ENCODE measurements around the gene NAGPA. TPM values are rescaled to one million over a fixed set of nuclear protein-coding genes. Genes with fewer than 3 reads are reported as not detected.
"Not testable (repeated sequence)": the region's sequence is repeated elsewhere in the genome, so short reads cannot be mapped to it uniquely, and the experiment has no call there.

NAGPA gene
- total and polyA plus RNA-seq, 2 experiments from 2014 or later = 32.2 to 35.7 TPM

DNA sequence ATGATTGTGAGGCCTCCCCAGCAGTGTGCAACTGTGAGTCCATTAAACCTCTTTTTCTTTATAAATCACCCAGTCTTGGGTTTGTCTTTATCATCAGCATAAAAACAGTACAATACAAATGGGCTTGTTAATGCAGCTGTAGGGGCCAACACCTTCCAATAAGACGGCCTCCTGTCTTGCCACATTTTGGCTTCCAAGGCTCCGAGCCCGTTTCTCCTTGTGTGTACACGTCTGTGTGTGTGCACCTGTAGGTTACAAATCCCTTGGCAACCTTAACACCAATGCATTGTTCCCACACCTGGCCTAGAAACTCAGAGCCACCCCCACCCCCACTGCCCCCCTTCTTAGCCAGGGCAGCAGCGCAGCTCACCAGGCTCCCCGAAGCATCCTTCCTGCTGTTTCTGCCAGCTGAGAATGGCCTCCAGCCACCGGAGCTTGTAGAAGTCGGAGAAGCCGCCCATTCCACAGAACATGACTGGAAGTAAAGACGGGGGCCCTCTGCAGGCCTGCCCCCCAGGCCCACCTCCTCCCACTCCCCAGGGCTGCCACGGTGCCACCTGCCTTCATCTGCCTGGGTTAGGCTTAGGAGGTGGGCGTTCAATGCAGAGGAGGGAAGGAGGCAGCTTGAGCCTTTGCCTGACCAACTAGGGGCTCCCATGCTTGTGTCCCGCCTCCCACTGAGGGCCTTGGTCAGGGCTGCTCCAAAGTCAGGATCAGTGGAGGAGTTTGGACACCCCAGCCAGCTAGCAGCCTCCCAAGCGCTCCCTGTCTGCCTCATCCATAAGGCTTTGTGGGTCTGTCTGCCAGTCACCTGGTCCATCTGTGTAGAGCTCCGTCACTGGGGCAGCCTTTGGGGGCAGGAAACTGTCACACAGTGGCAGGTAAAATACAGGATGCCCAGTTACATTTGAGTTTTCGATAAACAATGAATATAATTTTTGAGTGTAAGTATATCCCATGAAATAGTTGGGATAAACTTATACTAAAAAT lies 21.4 kb upstream of the NAGPA start:
- TF ChIP-seq, protein P1, sequence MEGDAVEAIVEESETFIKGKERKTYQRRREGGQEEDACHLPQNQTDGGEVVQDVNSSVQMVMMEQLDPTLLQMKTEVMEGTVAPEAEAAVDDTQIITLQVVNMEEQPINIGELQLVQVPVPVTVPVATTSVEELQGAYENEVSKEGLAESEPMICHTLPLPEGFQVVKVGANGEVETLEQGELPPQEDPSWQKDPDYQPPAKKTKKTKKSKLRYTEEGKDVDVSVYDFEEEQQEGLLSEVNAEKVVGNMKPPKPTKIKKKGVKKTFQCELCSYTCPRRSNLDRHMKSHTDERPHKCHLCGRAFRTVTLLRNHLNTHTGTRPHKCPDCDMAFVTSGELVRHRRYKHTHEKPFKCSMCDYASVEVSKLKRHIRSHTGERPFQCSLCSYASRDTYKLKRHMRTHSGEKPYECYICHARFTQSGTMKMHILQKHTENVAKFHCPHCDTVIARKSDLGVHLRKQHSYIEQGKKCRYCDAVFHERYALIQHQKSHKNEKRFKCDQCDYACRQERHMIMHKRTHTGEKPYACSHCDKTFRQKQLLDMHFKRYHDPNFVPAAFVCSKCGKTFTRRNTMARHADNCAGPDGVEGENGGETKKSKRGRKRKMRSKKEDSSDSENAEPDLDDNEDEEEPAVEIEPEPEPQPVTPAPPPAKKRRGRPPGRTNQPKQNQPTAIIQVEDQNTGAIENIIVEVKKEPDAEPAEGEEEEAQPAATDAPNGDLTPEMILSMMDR (IDR thresholded peaks at IDR 0.05; ENCODE audit: poor library complexity) = no peak
- TF ChIP-seq EZH2 (IDR thresholded peaks at IDR 0.05; ENCODE audit: borderline replicate concordance) (no peak), EZH2phosphoT487 (IDR thresholded peaks at IDR 0.05; ENCODE audit: low read depth, severe bottlenecking, unreplicated experiment) (no peak)
- DNase-seq (ENCODE audit: low spot score) = no peak
- no peaks in the 10 kb centered on the region for H4K20me1 ChIP-seq (ENCODE audit: insufficient read depth, poor library complexity, severe bottlenecking)
- 92% methylated on average over 16 of the region's 16 CpGs for WGBS (ENCODE audit: low lambda C conversion rate, missing lambda C conversion rate)
- no peak overlapping the region for H2AFZ ChIP-seq
- no peaks in the 10 kb centered on the region for H3K36me3 ChIP-seq (replicated peaks; ENCODE audit: insufficient read depth, low read depth)
- H3K79me2 ChIP-seq = no peaks in the 10 kb centered on the region
- no peaks in the 10 kb centered on the region for H3K9me2 ChIP-seq (replicated peaks; ENCODE audit: insufficient read depth)
- no peak overlapping the region for H3K27ac ChIP-seq
- H3K4me1 ChIP-seq (ENCODE audit: insufficient read depth) = no peaks in the 10 kb centered on the region
- no peak overlapping the region for H3K4me3 ChIP-seq
- H3K4me2 ChIP-seq = no peak overlapping the region
- no peaks in the 10 kb centered on the region for H3K27me3 ChIP-seq
- no peaks in the 10 kb centered on the region for H3K9me3 ChIP-seq (ENCODE audit: low read depth)

DNA sequence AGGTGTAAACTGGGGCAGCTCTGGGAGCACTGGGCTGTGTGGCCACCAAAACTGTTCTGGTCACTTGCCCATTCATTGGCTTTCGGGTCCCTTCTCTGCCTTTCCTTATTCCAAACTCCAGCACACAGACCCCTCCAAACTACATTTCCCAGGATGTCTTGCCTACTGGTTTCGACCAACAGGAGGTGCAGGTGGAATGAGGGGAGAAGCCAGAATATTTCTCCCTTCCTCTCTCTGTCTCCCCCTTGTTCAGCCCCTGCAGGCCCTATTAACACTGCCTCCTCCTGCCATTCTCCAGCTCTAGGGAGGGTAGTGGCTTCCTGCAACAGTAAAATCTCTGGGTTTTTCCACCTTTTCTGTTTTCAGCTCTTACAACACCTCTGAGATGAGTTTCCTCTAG lies 13.2 kb upstream of the NAGPA start:
- H3K27me3 ChIP-seq = no peaks in the 10 kb centered on the region
- no peak for DNase-seq (ENCODE audit: low spot score)
- H3K4me2 ChIP-seq = no peak overlapping the region
- no peaks in the 10 kb centered on the region for H3K9me3 ChIP-seq (ENCODE audit: low read depth)
- H3K27ac ChIP-seq = no peak overlapping the region
- no peak overlapping the region for H2AFZ ChIP-seq
- no peaks in the 10 kb centered on the region for H3K4me1 ChIP-seq (ENCODE audit: insufficient read depth)
- H4K20me1 ChIP-seq (ENCODE audit: insufficient read depth, poor library complexity, severe bottlenecking) = no peaks in the 10 kb centered on the region
- H3K4me3 ChIP-seq = no peak overlapping the region
- TF ChIP-seq EZH2 (IDR thresholded peaks at IDR 0.05; ENCODE audit: borderline replicate concordance) (no peak), EZH2phosphoT487 (IDR thresholded peaks at IDR 0.05; ENCODE audit: low read depth, severe bottlenecking, unreplicated experiment) (no peak)
- TF ChIP-seq, protein P1 (IDR thresholded peaks at IDR 0.05; ENCODE audit: poor library complexity) = no peak
- no peaks in the 10 kb centered on the region for H3K9me2 ChIP-seq (replicated peaks; ENCODE audit: insufficient read depth)
- H3K36me3 ChIP-seq (replicated peaks; ENCODE audit: insufficient read depth, low read depth) = no peaks in the 10 kb centered on the region
- no peaks in the 10 kb centered on the region for H3K79me2 ChIP-seq
- WGBS (ENCODE audit: low lambda C conversion rate, missing lambda C conversion rate) = 83% methylated on average over 2 of the region's 2 CpGs

DNA sequence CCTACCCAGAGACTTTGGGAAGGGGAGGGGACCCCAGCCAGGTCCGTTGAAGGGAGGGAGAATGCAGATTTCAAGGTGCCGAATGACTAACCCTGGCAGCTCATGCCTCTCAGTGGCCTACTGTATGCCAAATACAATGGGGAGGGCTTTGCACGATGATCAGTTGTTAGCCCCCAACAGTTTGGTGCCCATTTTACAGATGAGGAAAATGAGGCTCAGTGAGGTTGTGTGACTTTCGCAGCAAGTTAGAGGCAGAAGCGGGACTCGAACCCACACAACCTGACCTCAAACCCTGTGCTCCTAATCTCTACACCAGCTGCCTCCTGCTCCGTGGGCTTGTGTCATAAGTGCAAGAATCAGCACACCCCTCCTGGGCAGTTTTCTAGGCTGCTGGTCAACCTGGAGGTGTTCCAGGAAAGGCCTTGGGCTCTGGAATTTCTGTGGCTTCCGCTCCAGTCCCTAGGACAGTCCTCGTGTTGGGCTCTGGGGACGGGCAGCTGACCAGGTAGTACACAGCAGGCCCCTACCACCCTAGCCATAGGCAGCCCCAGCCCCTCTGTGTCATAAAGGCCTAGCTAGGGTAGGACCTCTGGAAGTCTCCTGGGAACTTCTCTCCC lies 11.9 kb upstream of the NAGPA start:
- H2AFZ ChIP-seq = no peak overlapping the region
- H3K4me1 ChIP-seq (ENCODE audit: insufficient read depth) = peaks cover 9% of the 10 kb centered on the region
- TF ChIP-seq EZH2phosphoT487 (IDR thresholded peaks at IDR 0.05; ENCODE audit: low read depth, severe bottlenecking, unreplicated experiment) (no peak), EZH2 (IDR thresholded peaks at IDR 0.05; ENCODE audit: borderline replicate concordance) (no peak)
- TF ChIP-seq, protein P1 (IDR thresholded peaks at IDR 0.05; ENCODE audit: poor library complexity) = no peak
- no peak overlapping the region for H3K4me2 ChIP-seq
- 90% methylated on average over 10 of the region's 10 CpGs for WGBS (ENCODE audit: low lambda C conversion rate, missing lambda C conversion rate)
- no peak overlapping the region for H3K4me3 ChIP-seq
- no peaks in the 10 kb centered on the region for H4K20me1 ChIP-seq (ENCODE audit: insufficient read depth, poor library complexity, severe bottlenecking)
- H3K9me3 ChIP-seq (ENCODE audit: low read depth) = no peaks in the 10 kb centered on the region
- no peaks in the 10 kb centered on the region for H3K9me2 ChIP-seq (replicated peaks; ENCODE audit: insufficient read depth)
- H3K27me3 ChIP-seq = no peaks in the 10 kb centered on the region
- no peak for DNase-seq (ENCODE audit: low spot score)
- H3K27ac ChIP-seq = no peak overlapping the region
- H3K79me2 ChIP-seq = no peaks in the 10 kb centered on the region
- no peaks in the 10 kb centered on the region for H3K36me3 ChIP-seq (replicated peaks; ENCODE audit: insufficient read depth, low read depth)

DNA sequence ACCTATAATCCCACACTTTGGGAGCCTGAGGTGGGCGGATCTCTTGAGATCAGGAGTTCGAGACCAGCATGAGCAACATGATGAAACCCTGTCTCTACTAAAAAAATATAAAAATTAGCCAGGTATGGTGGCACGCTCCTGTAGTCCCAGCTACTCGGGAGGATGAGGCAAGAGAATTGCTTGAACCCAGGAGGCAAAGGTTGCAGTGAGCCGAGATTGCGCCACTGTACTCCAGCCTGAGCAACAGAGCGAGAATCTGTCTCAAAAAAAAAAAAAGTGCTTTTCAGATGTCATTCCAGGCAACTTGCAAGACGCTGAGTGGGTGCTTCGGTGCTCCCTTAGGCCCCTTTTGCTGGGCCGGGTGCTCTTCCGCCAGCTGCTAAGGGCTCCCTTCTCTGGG lies 10.8 kb upstream of the NAGPA start:
- WGBS (ENCODE audit: low lambda C conversion rate, missing lambda C conversion rate) = 96% methylated on average over 11 of the region's 11 CpGs
- H3K4me3 ChIP-seq; H4K20me1 ChIP-seq (ENCODE audit: insufficient read depth, poor library complexity, severe bottlenecking); H2AFZ ChIP-seq; H3K27me3 ChIP-seq; H3K36me3 ChIP-seq (replicated peaks; ENCODE audit: insufficient read depth, low read depth); H3K9me2 ChIP-seq (replicated peaks; ENCODE audit: insufficient read depth); H3K9me3 ChIP-seq (ENCODE audit: low read depth); H3K27ac ChIP-seq; H3K4me2 ChIP-seq; DNase-seq (ENCODE audit: low spot score); H3K79me2 ChIP-seq: not testable (repeated sequence)
- H3K4me1 ChIP-seq (ENCODE audit: insufficient read depth) = peaks cover 11% of the 10 kb centered on the region
